ENCODE results near the gene KCNJ6.

The KCNJ6 gene

DNA sequence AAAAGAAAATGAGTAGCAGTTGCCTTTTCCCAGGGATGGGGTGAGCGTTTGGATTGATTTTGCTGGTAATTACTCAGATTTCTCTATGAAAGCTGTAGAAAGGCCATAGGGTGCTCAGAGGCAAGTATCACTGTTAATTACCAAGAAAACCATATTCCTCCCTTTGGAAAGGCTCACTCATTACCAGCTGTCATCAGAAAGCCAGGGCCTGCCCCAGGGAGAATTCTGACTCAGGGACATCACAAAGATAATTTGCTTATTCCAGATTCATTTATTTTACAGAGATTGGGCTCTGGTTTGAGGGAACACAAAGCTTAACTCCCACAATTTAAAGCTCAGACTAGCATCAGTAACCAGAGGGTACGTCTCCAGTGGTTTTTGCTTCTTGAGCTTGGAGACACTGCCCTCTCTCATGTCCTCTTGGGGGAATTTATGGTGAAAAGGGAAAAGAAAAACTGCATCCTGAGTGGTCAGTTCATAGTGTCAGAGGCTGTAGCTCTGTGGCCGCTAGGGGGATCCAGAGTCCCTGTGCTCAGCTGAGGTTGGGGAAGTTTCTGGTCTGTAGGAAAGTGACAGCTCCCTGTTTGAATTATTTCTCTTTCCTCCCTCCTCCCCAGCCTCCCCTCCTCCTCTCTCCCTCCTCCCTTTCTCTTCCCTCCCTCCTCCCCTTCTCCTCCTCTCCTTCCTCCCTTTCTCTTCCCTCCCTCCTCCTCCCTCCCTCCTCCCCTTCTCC is 204.3 kb downstream of the KCNJ6 start:
- peak; percentile 30 to 82 (median 63) for DNase-seq

DNA sequence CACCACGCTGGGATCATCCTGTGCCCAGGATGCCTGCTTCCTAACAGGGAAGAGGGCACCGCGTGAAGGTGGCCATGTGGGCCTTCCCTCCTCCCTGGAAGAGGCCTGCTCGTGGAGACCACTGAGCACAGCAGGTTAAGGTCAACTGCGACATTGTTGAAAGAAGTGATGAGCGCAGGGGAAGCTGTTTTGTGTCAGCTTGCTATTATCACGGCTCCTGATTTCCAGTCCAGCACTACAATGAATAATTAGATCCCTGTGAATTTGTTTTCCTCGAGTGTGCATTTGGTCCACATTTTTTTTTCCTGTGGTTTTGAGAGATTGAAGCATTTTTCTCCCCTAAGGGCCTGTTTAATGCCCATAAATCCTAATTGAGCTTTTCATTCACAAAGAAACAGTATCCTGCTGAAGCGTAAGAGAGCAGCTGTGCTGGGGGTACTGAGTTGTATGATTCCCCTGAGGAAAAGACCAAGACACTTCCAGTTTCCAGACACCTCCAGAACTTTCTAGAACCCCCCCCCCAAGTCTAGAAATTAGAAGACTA is 204.9 kb downstream of the KCNJ6 start:
- peak in 2 of 3 experiments; percentile 70 to 91 for DNase-seq

DNA sequence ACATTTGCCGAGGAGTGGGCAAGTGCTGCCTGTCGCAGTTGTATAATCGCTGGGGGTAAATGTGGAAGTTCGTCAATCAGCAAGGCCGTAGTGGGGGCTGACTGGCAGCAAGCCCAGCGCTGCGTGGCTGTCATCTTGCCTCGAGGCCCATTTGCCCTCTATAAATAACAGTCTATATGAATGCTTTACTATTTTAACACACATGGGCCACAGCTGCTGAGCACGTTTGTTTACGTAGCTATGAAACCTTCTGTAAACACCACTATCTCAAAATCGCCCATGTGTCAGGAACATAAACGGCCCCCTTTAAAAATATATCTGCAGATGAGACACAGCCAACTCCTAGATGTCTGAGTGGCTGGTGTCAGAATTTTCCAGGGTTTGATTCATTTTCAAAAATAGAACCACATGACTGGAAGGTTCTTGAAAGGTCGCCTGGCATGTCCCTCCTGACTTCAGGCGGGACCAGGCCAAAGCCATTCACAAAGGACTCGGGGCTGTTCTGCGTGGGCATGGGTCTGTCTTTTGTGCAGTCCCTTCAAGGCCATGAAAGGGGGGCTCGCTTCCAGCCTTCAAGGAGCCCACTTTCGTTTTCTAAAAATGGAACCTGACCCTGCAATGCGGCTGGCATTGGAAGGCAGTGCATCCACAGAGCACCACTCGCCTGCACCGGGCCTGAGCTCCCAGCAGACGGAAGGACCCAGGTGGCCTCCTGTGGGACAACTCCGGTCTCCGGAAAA is 205.5 kb downstream of the KCNJ6 start:
- DNase-seq, result peak in 2 of 3 experiments; percentile 77 to 95

GRCh38 chr21:37704751-37705150 is 211.5 kb downstream of the KCNJ6 start:
- no peak for DNase-seq

DNA sequence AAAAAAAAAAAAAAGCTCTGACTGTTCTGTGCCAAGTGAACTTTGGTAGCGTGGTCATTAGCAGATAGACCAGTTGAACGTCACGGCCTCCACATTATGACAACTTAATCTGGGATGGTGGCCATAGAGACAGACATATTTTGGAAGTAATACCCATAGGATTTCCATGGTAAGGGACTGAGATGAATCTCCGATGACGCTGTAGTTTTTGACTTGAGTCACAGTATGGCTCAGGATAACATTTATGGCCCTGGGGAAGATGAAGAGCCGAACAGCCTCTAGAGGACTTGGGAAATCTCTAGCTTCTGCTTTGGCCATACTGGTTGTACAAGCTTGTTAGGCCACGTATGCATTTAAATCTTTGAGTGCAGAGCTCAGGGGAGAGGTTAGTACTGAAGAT is 214.0 kb downstream of the KCNJ6 start:
- no peak for DNase-seq

GRCh38 chr21:37700641-37701202 is 215.5 kb downstream of the KCNJ6 start:
- DNase-seq, result peak; percentile 55 to 94 (median 82)

GRCh38 chr21:37699024-37699775 is 217.1 kb downstream of the KCNJ6 start:
- peak in 1 of 3 experiments; percentile 22 for DNase-seq

DNA sequence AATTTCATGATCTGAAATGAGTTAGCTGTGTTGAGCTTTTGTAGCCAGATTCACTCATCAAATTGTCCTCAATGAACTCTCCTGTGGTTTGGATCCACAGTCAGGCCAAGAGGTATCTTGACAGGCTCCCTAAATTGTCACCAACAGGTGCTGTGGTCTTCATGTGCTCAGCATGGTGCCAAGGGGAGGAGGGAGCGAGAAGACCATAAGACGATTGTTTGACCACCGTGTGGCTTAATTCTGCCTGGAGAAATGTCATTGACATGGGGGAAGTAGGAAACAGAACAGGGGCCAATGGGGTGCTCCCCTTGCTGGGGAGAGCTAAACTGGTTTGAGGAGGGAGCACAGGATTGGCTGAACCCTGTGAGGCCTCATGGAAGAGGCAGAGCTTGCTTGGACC is 219.3 kb downstream of the KCNJ6 start:
- no peak for DNase-seq

GRCh38 chr21:37695111-37695510 is 221.1 kb downstream of the KCNJ6 start:
- no peak for DNase-seq

DNA sequence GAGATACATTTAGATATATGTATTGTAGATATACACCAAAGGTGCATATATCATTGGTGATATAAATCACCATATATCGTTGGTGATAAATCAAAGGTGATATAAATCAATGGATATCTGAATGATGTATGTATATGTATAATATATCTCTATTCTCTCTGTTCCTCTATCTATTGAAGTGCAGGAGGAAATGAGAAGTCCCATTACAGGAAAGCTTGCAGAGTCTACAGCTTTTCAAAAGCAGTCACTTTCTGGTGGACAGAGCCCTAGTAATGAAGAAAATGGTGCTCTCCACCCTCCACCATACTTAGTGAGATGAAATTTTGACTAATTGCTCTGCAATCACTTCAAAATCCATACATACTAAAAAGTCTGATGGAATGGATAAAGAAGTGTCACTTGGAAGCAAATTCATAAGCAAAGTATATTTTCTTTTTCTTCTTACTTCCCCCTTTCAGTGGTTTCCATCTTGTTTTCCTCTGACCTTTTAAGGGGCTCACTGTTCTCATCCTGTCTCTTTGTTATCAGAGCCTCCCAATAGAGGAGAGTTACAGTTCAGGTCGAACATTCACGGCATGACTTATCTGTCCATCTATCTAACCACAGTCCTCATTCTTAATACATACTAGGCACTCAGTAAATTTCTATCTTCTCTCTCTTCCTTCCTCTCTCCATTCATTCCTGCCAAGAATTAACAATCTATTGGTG is 227.2 kb downstream of the KCNJ6 start:
- DNase-seq, result no peak

DNA sequence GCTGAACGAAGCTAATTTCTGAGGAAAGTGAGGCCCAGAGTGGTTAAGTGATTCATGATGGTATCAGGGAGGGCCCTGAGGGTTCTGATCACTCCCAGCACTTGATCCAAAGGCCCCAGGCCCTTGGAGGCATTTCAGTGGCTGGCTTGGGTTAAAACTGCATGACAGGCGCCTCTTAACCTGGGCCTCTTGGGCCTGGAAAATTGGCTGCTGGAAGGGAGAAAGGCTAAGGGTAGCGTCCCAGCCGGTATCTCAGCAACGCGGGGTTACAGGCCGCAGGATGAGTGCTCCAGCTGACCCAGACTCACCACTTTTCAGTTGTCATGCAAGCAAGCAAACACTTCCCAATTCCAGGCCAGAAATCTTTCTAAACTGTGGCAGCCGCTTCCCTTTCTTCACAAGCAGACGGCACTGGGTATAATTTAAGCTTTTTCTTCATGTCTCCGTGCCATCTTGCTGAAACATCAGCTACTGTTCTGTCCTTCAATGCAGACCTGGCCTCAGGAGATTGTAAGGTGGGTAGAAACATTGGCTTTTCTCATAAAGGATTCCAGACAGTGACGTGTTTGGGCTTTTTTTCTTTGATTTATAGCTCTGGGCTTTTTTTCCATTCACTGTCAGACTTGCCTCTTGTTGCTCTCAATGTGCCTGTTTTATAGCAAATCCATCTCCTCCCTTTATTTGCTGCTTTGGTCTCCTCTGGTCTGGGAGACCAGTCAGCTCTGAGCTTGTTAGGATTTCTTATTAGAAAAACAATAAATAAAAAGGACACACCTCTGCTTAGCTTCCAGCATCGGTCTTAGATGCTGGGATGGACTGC is 229.1 kb downstream of the KCNJ6 start:
- peak in 1 of 3 experiments; percentile 38 for DNase-seq

DNA sequence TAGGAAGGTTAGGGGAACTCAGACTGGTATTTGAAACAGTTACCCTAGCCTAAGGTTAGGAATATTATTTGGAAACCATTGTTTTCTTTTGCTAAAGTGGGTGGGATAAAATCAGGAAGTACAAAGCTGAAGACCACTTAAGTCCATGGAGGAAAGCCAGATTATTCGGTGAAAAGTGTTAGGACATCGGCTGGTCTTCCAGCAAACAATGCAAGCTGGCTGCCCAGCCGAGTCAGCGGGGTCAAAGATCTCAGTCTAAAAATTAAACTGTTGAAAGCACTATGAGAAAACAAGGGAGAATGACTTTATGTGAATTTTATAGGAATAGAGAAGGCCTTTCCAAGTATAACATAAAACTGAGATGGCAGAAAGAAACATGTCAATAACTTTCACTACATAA is 231.7 kb downstream of the KCNJ6 start:
- DNase-seq, result no peak

GRCh38 chr21:37684115-37684493 is 232.2 kb downstream of the KCNJ6 start:
- DNase-seq, result no peak

DNA sequence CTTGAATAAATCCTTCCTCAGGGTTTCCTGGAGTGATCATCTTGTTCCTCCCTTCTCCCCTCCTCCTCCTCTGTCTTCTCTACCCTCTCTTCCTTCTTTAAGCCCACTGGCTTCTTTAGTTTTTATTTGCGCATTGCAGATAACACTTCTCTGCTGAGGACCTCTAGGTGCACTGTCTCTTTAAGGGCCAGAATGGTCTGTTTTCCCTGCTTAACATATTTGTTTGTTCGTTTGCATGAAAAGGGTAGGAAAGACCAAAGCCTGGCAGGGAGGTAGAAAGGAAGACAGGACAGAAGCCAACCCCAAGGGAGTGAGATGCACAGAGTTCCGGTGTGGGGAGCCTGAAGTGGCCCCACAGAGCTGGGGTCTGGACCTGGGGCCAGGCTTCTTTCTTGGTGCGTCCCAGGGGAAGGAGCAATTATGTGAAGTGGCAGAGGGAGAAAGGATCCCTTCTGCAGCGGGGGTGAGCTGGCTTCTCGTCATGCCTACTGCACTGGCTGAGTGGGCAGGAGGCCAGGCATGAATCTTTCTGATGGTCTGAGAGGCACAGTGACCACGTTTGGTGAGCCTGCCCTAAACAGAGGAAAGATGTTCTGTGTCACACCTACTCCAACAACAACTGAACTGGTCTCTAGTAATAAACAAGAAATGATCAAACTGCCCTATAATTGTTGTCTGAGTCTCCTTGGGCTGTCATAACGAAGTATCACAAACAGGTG is 232.7 kb downstream of the KCNJ6 start:
- DNase-seq, result no peak

DNA sequence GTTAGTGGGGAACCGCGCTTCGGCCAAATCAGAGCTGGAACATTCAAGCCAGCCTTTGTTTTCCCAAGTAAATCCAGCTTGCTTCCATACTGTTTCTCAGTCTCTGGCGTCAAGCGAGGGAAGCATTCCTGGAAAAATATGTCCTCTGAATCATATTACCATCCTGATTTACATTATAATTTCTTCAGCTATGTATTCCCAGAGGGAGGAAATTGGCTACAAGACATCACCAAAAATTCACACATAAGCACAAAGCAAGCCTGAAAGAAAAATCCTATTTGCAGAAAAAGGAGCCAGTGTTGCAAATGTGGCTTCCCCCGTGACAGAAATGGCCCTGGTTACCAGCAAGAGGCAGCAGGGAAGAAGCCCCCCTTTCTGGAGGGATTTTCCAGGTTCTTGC is 233.3 kb downstream of the KCNJ6 start:
- DNase-seq, result no peak

DNA sequence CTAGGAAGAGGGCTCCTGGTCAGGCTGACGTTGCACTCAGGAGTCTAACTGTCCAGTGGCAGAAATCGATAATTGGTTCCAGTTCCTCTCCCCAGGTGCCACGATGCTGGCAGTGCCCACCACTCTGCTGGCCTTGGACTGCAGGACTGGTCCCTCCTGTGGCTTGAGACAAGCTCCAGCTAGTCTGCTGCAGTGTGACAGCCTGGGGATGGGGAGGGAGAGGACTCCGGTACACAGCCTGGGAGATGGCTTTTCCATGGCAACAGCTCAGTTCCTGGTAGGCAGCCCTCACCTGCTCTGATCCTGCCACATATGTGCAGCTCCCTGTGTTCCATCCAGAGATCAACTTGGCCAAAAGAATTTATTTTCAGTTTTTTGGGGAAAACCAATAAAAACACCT is 239.3 kb downstream of the KCNJ6 start:
- no peak for DNase-seq

- peak; percentile 45 to 75 (median 57) for DNase-seq
Measured at GRCh38 chr21:37675202-37675801, 241.0 kb downstream of the KCNJ6 start.

GRCh38 chr21:37673801-37674575 is 242.3 kb downstream of the KCNJ6 start:
- DNase-seq, result no peak

- DNase-seq, result no peak
Measured at GRCh38 chr21:37671381-37671780, 244.9 kb downstream of the KCNJ6 start.
